Gastrocnemius medialis (tissue), 4 donors: ENCODE measurements around the gene ANKRD55.

ENCODE experiments used
- CTCF ChIP-seq, 5 experiments: fragments of 450-650 bp in 3 of 5; fragments of 200-600 bp in 2 of 5; sonication (generic) in 2 of 5; IDR thresholded peaks in 4 of 5; conservative IDR thresholded peaks in 1 of 5; 1 replicate in 4 of 5; 2 replicates in 1 of 5; pipeline ENCODE4 v1.5.1; 2016 to 2019; ENCODE audit warnings: antibody characterized with exemption in 5 of 5, mild to moderate bottlenecking in 3 of 5, moderate library complexity in 3 of 5
- POLR2A ChIP-seq, 2 donors: fragments of 450-650 bp; IDR thresholded peaks; one replicate each; pipeline ENCODE4 v1.6.1; 2017; ENCODE audit warnings: antibody characterized with exemption in 2 of 2, mild to moderate bottlenecking in 2 of 2, moderate library complexity in 2 of 2

- no peak for TF ChIP-seq CTCF (IDR thresholded peaks at IDR 0.05 in 4 of 5, conservative IDR thresholded peaks at IDR 0.05 in 1 of 5)
- TF ChIP-seq POLR2A (IDR thresholded peaks at IDR 0.05) = no peak
Observed at GRCh38 chr5:56145106-56145505, 88.0 kb downstream of the ANKRD55 start.
